GM12874 (cell line): ENCODE measurements around the gene FAM241A.

ENCODE experiments used
- CTCF ChIP-seq: IDR thresholded peaks from 2 replicates; pipeline ENCODE4 v1.5.1; 2011; ENCODE audit warnings: low read depth, mild to moderate bottlenecking, control low read depth, low read length, moderate library complexity; ENCODE audit not compliant: insufficient read depth

The FAM241A gene

GRCh38 chr4:112231779-112232713 is 86.8 kb downstream of the FAM241A start, which contains the start of gene AP1AR:
TSS of gene AP1AR (plus strand) at chr4:112231787. CDS start at chr4:112232092, 305 bp downstream.
- TF ChIP-seq CTCF = peak; percentile 51; the same call in 1 of the 2 replicates

GRCh38 chr4:112234952-112235609 is 89.8 kb downstream of the FAM241A start:
- peak; percentile 61 for TF ChIP-seq CTCF

GRCh38 chr4:112236040-112236439 is 90.8 kb downstream of the FAM241A start:
- TF ChIP-seq CTCF = no peak

GRCh38 chr4:112238833-112239232 is 93.6 kb downstream of the FAM241A start:
- TF ChIP-seq CTCF = no peak
